Mesothelial cell of epicardium (in vitro differentiated cells): Measurements from ENCODE around the gene CGRRF1. TPM values are rescaled to one million over a fixed set of nuclear protein-coding genes. Genes with fewer than 3 reads are reported as not detected.

Experiments
- DNase-seq, 2 experiments: peaks; one replicate each; pipeline ENCODE4 v3.0.0; 2021; ENCODE audit warnings: low spot score in 2 of 2; ENCODE audit not compliant: unreplicated experiment in 2 of 2
- H3K27ac Mint-ChIP-seq: 2 replicates; pipeline ENCODE4 v1.8.0; 2021; ENCODE audit warnings: mixed read lengths
- H3K27me3 Mint-ChIP-seq: 2 replicates; pipeline ENCODE4 v1.8.0; 2021; ENCODE audit warnings: low read depth, mixed read lengths
- H3K36me3 Mint-ChIP-seq: 2 replicates; pipeline ENCODE4 v1.8.0; 2021; ENCODE audit warnings: mixed read lengths
- H3K4me1 Mint-ChIP-seq: 2 replicates; pipeline ENCODE4 v1.8.0; 2021; ENCODE audit warnings: mixed read lengths
- H3K4me3 Mint-ChIP-seq: 2 replicates; pipeline ENCODE4 v1.8.0; 2021; ENCODE audit warnings: mild to moderate bottlenecking, moderate library complexity, mixed read lengths
- H3K9me3 Mint-ChIP-seq: 2 replicates; pipeline ENCODE4 v1.8.0; 2021; ENCODE audit warnings: mixed read lengths
- CTCF ChIP-seq: fragments of 200-600 bp; sonication (generic); IDR thresholded peaks from one replicate; pipeline ENCODE4 v1.5.0; 2021; ENCODE audit warnings: antibody characterized with exemption; ENCODE audit not compliant: unreplicated experiment
- total RNA-seq: library from RNA; stranded (reverse); gene quantifications from 3 replicates; pipeline ENCODE4 v1.2.1, GENCODE V29; 2021

Gene CGRRF1
- total RNA-seq, 1 donor from 2014 or later = 17.1 TPM

- Mint-ChIP-seq H3K27ac (peak overlapping the region; percentile 74), H3K27me3 (no peaks in the 10 kb centered on the region), H3K9me3 (peaks cover 8% of the 10 kb centered on the region), H3K4me3 (peak overlapping the region; percentile 97), H3K36me3 (peaks cover 18% of the 10 kb centered on the region), H3K4me1 (peaks cover 31% of the 10 kb centered on the region)
- no peak for TF ChIP-seq CTCF
- no peak for DNase-seq
These were observed 59.3 kb downstream of the CGRRF1 start for GRCh38 chr14:54568821-54569595.

GRCh38 chr14:54570047-54570446 is 60.3 kb downstream of the CGRRF1 start:
- H3K4me1 Mint-ChIP-seq = peaks cover 27% of the 10 kb centered on the region
- no peak for TF ChIP-seq CTCF

GRCh38 chr14:54570631-54571415 is 61.1 kb downstream of the CGRRF1 start:
- H3K9me3 Mint-ChIP-seq = peaks cover 8% of the 10 kb centered on the region
- H3K4me1 Mint-ChIP-seq = peaks cover 34% of the 10 kb centered on the region
- no peaks in the 10 kb centered on the region for H3K27me3 Mint-ChIP-seq
- TF ChIP-seq CTCF = no peak
- H3K27ac Mint-ChIP-seq = no peak overlapping the region
- H3K36me3 Mint-ChIP-seq = peaks cover 18% of the 10 kb centered on the region
- H3K4me3 Mint-ChIP-seq = no peak overlapping the region
- DNase-seq = no peak

More at GRCh38 chr14:54570047-54570446, 60.3 kb downstream of the CGRRF1 start:
- Mint-ChIP-seq H3K27ac (no peak overlapping the region), H3K4me3 (no peak overlapping the region), H3K9me3 (peaks cover 8% of the 10 kb centered on the region), H3K36me3 (peaks cover 18% of the 10 kb centered on the region), H3K27me3 (no peaks in the 10 kb centered on the region)
- no peak for DNase-seq

- DNase-seq = no peak
- TF ChIP-seq CTCF = peak; percentile 39
- Mint-ChIP-seq H3K36me3 (peaks cover 18% of the 10 kb centered on the region), H3K4me1 (peaks cover 48% of the 10 kb centered on the region), H3K27ac (no peak overlapping the region), H3K4me3 (no peak overlapping the region), H3K9me3 (peaks cover 8% of the 10 kb centered on the region), H3K27me3 (no peaks in the 10 kb centered on the region)
These were observed 62.6 kb downstream of the CGRRF1 start for GRCh38 chr14:54572316-54572715.

- Mint-ChIP-seq H3K27ac (peak overlapping the region; percentile 31), H3K4me3 (no peak overlapping the region), H3K9me3 (peaks cover 8% of the 10 kb centered on the region), H3K27me3 (no peaks in the 10 kb centered on the region), H3K4me1 (peaks cover 47% of the 10 kb centered on the region), H3K36me3 (peaks cover 18% of the 10 kb centered on the region)
- no peak for TF ChIP-seq CTCF
- DNase-seq = no peak
These were observed 64.8 kb downstream of the CGRRF1 start for GRCh38 chr14:54574528-54574927.
